ENCODE measurements around the gene ATF2. TPM values are rescaled to one million over a fixed set of nuclear protein-coding genes. Genes with fewer than 3 reads are reported as not detected.

The ATF2 gene
- total RNA-seq (42.4 TPM), polyA plus RNA-seq (32.1 TPM)
- long read RNA-seq, donor 1, partial matches to known transcripts = 0 of 1 reads
- long read RNA-seq, donor 1, other reads (novel, unspliced or antisense) = 0 of 1 reads
- long read RNA-seq, donor 2, full-length matches to known transcripts = 8 of 8 reads
- long read RNA-seq, donor 2, partial matches to known transcripts = 0 of 8 reads
- long read RNA-seq, donor 2, other reads (novel, unspliced or antisense) = 0 of 8 reads
- long read RNA-seq, donor 3, full-length matches to known transcripts = 7 of 7 reads
- long read RNA-seq, donor 3, partial matches to known transcripts = 0 of 7 reads
- long read RNA-seq, donor 3, other reads (novel, unspliced or antisense) = 0 of 7 reads
- long read RNA-seq, donor 4, full-length matches to known transcripts = 2 of 2 reads
- long read RNA-seq, donor 4, partial matches to known transcripts = 0 of 2 reads
- long read RNA-seq, donor 4, other reads (novel, unspliced or antisense) = 0 of 2 reads
- long read RNA-seq, donor 5, full-length matches to known transcripts = 9 of 9 reads
- long read RNA-seq, donor 5, partial matches to known transcripts = 0 of 9 reads
- long read RNA-seq, donor 5, other reads (novel, unspliced or antisense) = 0 of 9 reads
- long read RNA-seq, donor 6, full-length matches to known transcripts = 8 of 8 reads
- long read RNA-seq, donor 6, partial matches to known transcripts = 0 of 8 reads
- long read RNA-seq, donor 6, other reads (novel, unspliced or antisense) = 0 of 8 reads
- long read RNA-seq, donor 7, full-length matches to known transcripts = 14 of 14 reads
- long read RNA-seq, donor 7, partial matches to known transcripts = 0 of 14 reads
- long read RNA-seq, donor 7, other reads (novel, unspliced or antisense) = 0 of 14 reads
- long read RNA-seq, donor 8, partial matches to known transcripts = 0 of 2 reads
- long read RNA-seq, donor 8, other reads (novel, unspliced or antisense) = 0 of 2 reads
- long read RNA-seq, donor 9, full-length matches to known transcripts = 10 of 10 reads
- long read RNA-seq, donor 9, partial matches to known transcripts = 0 of 10 reads
- long read RNA-seq, donor 9, other reads (novel, unspliced or antisense) = 0 of 10 reads
- long read RNA-seq, donor 10, full-length matches to known transcripts = 2 of 7 reads
- long read RNA-seq, donor 10, partial matches to known transcripts = 5 of 7 reads
- long read RNA-seq, donor 10, other reads (novel, unspliced or antisense) = 0 of 7 reads

DNA sequence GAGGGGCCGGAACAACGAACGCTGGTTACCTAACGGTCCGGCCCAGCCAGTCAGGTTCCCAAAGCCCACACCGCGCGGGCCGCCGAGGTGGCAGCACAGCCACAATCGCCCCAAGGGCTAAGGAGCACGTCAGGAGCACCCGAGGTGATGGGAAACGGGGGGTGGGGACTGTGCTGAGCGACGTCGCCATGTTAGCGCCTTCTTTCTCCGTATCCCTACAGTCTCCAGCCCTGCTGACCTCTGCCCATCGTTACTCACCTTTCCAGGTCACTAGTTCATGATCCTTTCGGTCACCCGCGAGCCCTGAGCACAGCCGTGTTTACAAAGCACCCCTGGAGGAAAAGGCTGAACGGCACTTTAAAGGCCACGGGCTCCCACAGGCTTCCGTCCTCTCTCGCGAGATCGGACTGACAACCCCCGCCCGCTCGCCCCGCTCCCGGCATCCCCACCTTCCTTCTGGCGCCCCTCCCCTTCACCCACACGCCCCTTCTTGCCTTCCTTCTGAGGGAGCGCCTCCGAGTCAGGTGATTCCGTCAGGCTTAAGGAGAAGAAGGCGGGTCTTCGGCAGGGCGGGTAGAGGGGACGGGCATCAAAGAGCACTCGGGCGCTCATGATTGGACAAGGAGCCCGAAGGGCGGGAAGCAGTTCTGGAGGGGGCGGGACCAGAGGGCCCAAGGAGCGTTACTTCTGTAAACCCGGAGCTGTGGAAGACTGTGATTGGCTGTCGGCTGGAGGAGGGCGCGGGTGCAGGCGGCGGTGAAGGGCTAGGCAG, at the start of gene ATF2:
Gene ATF2 (minus strand): TSS at position 412 of the 772 bp plus-strand sequence. CDS start 31,760 bp downstream, outside the sequence.
- H3K27ac ChIP-seq (ENCODE audit: low read depth in 1 of 2, low read length in 1 of 2) = peak within 1 kb of the TSS; percentile 91 to 93
- H3K9me3 ChIP-seq (ENCODE audit: control insufficient read depth in 2 of 2, insufficient read depth in 1 of 2, low read length in 1 of 2) = no peaks in the 10 kb centered on the region
- DNase-seq (ENCODE audit: low read depth in 6 of 9, low spot score in 9 of 9) = peak; percentile 94 to 100 (median 99)
- H3K4me1 ChIP-seq (ENCODE audit: control insufficient read depth in 2 of 2, insufficient read depth in 2 of 2, low read length in 2 of 2) = peaks cover 2 to 7% of the 10 kb centered on the region in 2 donors
- H3K36me3 ChIP-seq (ENCODE audit: control insufficient read depth in 2 of 2, insufficient read depth in 2 of 2, low read length in 1 of 2) = no peaks in the 10 kb centered on the region
- H3K27me3 ChIP-seq (ENCODE audit: control insufficient read depth in 2 of 2, insufficient read depth in 1 of 2, low read length in 1 of 2) = no peaks in the 10 kb centered on the region
- H3K4me3 ChIP-seq (ENCODE audit: low read length in 2 of 2) = peak within 1 kb of the TSS; percentile 89 to 97
- under 1% methylated on average over 56 of the region's 56 CpGs for WGBS

GRCh38 chr2:175207741-175208438, 39.9 kb upstream of the ATF2 start:
- no peak overlapping the region for H3K4me3 ChIP-seq (ENCODE audit: low read length in 2 of 2)
- no peak for DNase-seq (ENCODE audit: low read depth in 6 of 9, low spot score in 9 of 9)
- H3K27ac ChIP-seq (ENCODE audit: low read depth in 1 of 2, low read length in 1 of 2) = no peak overlapping the region
- H3K9me3 ChIP-seq (ENCODE audit: control insufficient read depth in 2 of 2, insufficient read depth in 1 of 2, low read length in 1 of 2) = no peaks in the 10 kb centered on the region
- H3K36me3 ChIP-seq (ENCODE audit: control insufficient read depth in 2 of 2, insufficient read depth in 2 of 2, low read length in 1 of 2) = no peaks in the 10 kb centered on the region
- H3K4me1 ChIP-seq (ENCODE audit: control insufficient read depth in 2 of 2, insufficient read depth in 2 of 2, low read length in 2 of 2) = no peaks in the 10 kb centered on the region
- no peaks in the 10 kb centered on the region for H3K27me3 ChIP-seq (ENCODE audit: control insufficient read depth in 2 of 2, insufficient read depth in 1 of 2, low read length in 1 of 2)
- WGBS = 93% methylated on average over 6 of the region's 6 CpGs

- Histone ChIP-seq H3K4me1 (ENCODE audit: control insufficient read depth in 2 of 2, insufficient read depth in 2 of 2, low read length in 2 of 2) (no peaks in the 10 kb centered on the region), H3K36me3 (ENCODE audit: control insufficient read depth in 2 of 2, insufficient read depth in 2 of 2, low read length in 1 of 2) (no peaks in the 10 kb centered on the region), H3K4me3 (ENCODE audit: low read length in 2 of 2) (no peak overlapping the region), H3K27me3 (ENCODE audit: control insufficient read depth in 2 of 2, insufficient read depth in 1 of 2, low read length in 1 of 2) (no peaks in the 10 kb centered on the region), H3K27ac (ENCODE audit: low read depth in 1 of 2, low read length in 1 of 2) (no peak overlapping the region), H3K9me3 (ENCODE audit: control insufficient read depth in 2 of 2, insufficient read depth in 1 of 2, low read length in 1 of 2) (no peaks in the 10 kb centered on the region)
- DNase-seq (ENCODE audit: low read depth in 6 of 9, low spot score in 9 of 9) = no peak
- WGBS = 87% methylated on average over 3 of the region's 3 CpGs
Observed at GRCh38 chr2:175206866-175207265, 38.9 kb upstream of the ATF2 start.

DNA sequence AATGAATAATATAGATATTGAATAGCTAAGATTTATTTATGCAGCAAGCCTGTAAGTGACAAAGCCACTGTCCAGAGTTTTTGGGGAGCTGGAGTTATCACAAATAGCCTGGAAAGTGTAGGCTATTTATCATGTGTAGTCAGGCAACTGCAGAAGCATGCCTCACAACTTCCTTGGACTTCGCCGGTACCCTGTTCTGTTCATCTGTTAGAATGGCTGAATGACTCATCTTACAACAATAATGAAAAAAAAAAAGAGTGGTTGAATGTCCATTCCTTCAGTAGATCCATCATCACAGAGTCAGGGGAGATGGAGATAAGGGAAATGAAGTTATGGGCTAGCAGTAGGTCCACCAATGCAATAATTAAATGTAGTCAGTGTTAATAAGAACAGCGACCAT, 37.5 kb upstream of the ATF2 start:
- H3K4me1 ChIP-seq (ENCODE audit: control insufficient read depth in 2 of 2, insufficient read depth in 2 of 2, low read length in 2 of 2) = no peaks in the 10 kb centered on the region
- no peak overlapping the region for H3K4me3 ChIP-seq (ENCODE audit: low read length in 2 of 2)
- no peak for DNase-seq (ENCODE audit: low read depth in 6 of 9, low spot score in 9 of 9)
- 98% methylated on average over 3 of the region's 3 CpGs for WGBS
- no peaks in the 10 kb centered on the region for H3K36me3 ChIP-seq (ENCODE audit: control insufficient read depth in 2 of 2, insufficient read depth in 2 of 2, low read length in 1 of 2)
- H3K27me3 ChIP-seq (ENCODE audit: control insufficient read depth in 2 of 2, insufficient read depth in 1 of 2, low read length in 1 of 2) = no peaks in the 10 kb centered on the region
- no peak overlapping the region for H3K27ac ChIP-seq (ENCODE audit: low read depth in 1 of 2, low read length in 1 of 2)
- no peaks in the 10 kb centered on the region for H3K9me3 ChIP-seq (ENCODE audit: control insufficient read depth in 2 of 2, insufficient read depth in 1 of 2, low read length in 1 of 2)

GRCh38 chr2:175203621-175204496, 35.9 kb upstream of the ATF2 start:
- Histone ChIP-seq H3K36me3 (ENCODE audit: control insufficient read depth in 2 of 2, insufficient read depth in 2 of 2, low read length in 1 of 2) (no peaks in the 10 kb centered on the region), H3K4me1 (ENCODE audit: control insufficient read depth in 2 of 2, insufficient read depth in 2 of 2, low read length in 2 of 2) (no peaks in the 10 kb centered on the region), H3K4me3 (ENCODE audit: low read length in 2 of 2) (no peak overlapping the region), H3K27me3 (ENCODE audit: control insufficient read depth in 2 of 2, insufficient read depth in 1 of 2, low read length in 1 of 2) (no peaks in the 10 kb centered on the region), H3K27ac (ENCODE audit: low read depth in 1 of 2, low read length in 1 of 2) (no peak overlapping the region), H3K9me3 (ENCODE audit: control insufficient read depth in 2 of 2, insufficient read depth in 1 of 2, low read length in 1 of 2) (no peaks in the 10 kb centered on the region)
- DNase-seq (ENCODE audit: low read depth in 6 of 9, low spot score in 9 of 9) = peak in 4 of 9 donors; percentile 10 to 51 (median 30)
- 46% methylated on average over 12 of the region's 12 CpGs for WGBS

GRCh38 chr2:175195012-175195411, 27.0 kb upstream of the ATF2 start:
- no peak for DNase-seq (ENCODE audit: low read depth in 6 of 9, low spot score in 9 of 9)
- Histone ChIP-seq H3K9me3 (ENCODE audit: control insufficient read depth in 2 of 2, insufficient read depth in 1 of 2, low read length in 1 of 2) (no peaks in the 10 kb centered on the region), H3K27ac (ENCODE audit: low read depth in 1 of 2, low read length in 1 of 2) (no peak overlapping the region), H3K4me1 (ENCODE audit: control insufficient read depth in 2 of 2, insufficient read depth in 2 of 2, low read length in 2 of 2) (no peaks in the 10 kb centered on the region), H3K4me3 (ENCODE audit: low read length in 2 of 2) (no peak overlapping the region), H3K36me3 (ENCODE audit: control insufficient read depth in 2 of 2, insufficient read depth in 2 of 2, low read length in 1 of 2) (no peaks in the 10 kb centered on the region), H3K27me3 (ENCODE audit: control insufficient read depth in 2 of 2, insufficient read depth in 1 of 2, low read length in 1 of 2) (no peaks in the 10 kb centered on the region)

DNA sequence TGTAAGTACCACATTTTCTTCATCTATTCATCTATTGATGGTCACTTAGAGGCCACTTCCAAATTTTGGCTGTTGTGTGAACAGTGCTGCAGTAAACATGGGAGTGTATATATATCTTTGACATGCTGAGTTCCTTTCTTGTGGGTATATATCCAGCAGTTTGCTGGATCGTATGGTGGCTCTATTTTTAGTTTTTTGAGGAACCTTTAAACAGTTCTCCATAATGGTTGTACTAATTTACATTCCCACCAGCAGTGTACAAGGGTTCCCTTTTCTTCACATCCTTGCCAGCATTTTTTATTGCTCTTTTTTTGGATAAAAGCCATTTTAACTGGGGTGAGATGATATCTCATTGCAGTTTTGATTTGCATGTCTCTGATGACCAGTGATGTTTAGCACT, 20.8 kb upstream of the ATF2 start:
- 39% methylated on average over 1 of the region's 1 CpG for WGBS
- H3K27ac ChIP-seq (ENCODE audit: low read depth in 1 of 2, low read length in 1 of 2) = no peak overlapping the region
- no peaks in the 10 kb centered on the region for H3K36me3 ChIP-seq (ENCODE audit: control insufficient read depth in 2 of 2, insufficient read depth in 2 of 2, low read length in 1 of 2)
- no peak for DNase-seq (ENCODE audit: low read depth in 6 of 9, low spot score in 9 of 9)
- H3K9me3 ChIP-seq (ENCODE audit: control insufficient read depth in 2 of 2, insufficient read depth in 1 of 2, low read length in 1 of 2) = no peaks in the 10 kb centered on the region
- no peaks in the 10 kb centered on the region for H3K27me3 ChIP-seq (ENCODE audit: control insufficient read depth in 2 of 2, insufficient read depth in 1 of 2, low read length in 1 of 2)
- H3K4me3 ChIP-seq (ENCODE audit: low read length in 2 of 2) = no peak overlapping the region
- H3K4me1 ChIP-seq (ENCODE audit: control insufficient read depth in 2 of 2, insufficient read depth in 2 of 2, low read length in 2 of 2) = no peaks in the 10 kb centered on the region

Data from thymus (tissue), 14 donors.